HCT116 (cell line): ENCODE data around the gene YWHAE. TPM values are rescaled to one million over a fixed set of nuclear protein-coding genes. Genes with fewer than 3 reads are reported as not detected.

ENCODE experiments used
- ATAC-seq: fragments of 200-7000 bp; cut with Tn5 transposase; 2 replicates; pipeline ENCODE4 v1.9.1; 2020; ENCODE audit warnings: mild to moderate bottlenecking, moderate library complexity
- BruUV-seq: library from RNA; stranded (reverse); fragments of 400-500 nt; replicated peaks from 2 replicates; lab custom pipeline; 2021; lab: Mats Ljungman, UMichigan
- CTCF ChIA-PET: fragments of 300-600 bp; sonication (Branson Sonifier 250); formaldehyde crosslinking; loops from one replicate; lab custom pipeline; 2021; ENCODE audit warnings: antibody characterized with exemption; lab: Charles Lee
- POLR2A ChIA-PET: fragments of 300-600, 350-600 bp; sonication (Branson Sonifier 250); formaldehyde crosslinking; loops from one replicate; lab custom pipeline; 2021; ENCODE audit warnings: antibody characterized with exemption; lab: Charles Lee
- RAD21 ChIA-PET, 2 experiments: fragments of 300-600 bp; sonication (Branson Sonifier 250); formaldehyde crosslinking; loops; one replicate each; lab custom pipeline; 2023; ENCODE audit warnings: low total read pairs in 2 of 2; ENCODE audit not compliant: uncharacterized antibody in 2 of 2, unreplicated experiment in 2 of 2, low non-redundant PET in 1 of 2; lab: Charles Lee
- DNase-seq: peaks from one replicate; pipeline ENCODE4 v3.0.0-alpha.2; 2010; ENCODE audit warnings: low read depth, low spot score
- H2AFZ ChIP-seq: fragments of 200-600 bp; shearing (Covaris generic), sonication (generic); 2 replicates; pipeline ENCODE4 v1.6.1; 2017; ENCODE audit warnings: low read depth, mixed run types, mixed read lengths, antibody characterized with exemption, low read length; ENCODE audit not compliant: poor library complexity, severe bottlenecking
- H3K27ac ChIP-seq: 2 replicates; pipeline ENCODE4 v1.5.1; 2012; ENCODE audit warnings: low read depth, low read length
- H3K27me3 ChIP-seq: fragments of 200-600 bp; sonication (generic); 2 replicates; pipeline ENCODE4 v1.6.1; 2016; ENCODE audit warnings: mixed run types, low read length, mixed read lengths; ENCODE audit not compliant: insufficient read depth
- H3K36me3 ChIP-seq, 2 experiments: fragments of 200-500 bp in 1 of 2; fragments of 200-600 bp in 1 of 2; sonication (Bioruptor generic) in 1 of 2; sonication (generic) in 1 of 2; 2 replicates each; pipeline versions ENCODE4 v1.5.1 to v1.6.1; 2014 to 2016; ENCODE audit warnings: low read length in 2 of 2, inconsistent platforms in 1 of 2, mixed read lengths in 1 of 2, mixed run types in 1 of 2; ENCODE audit not compliant: insufficient read depth in 2 of 2, control insufficient read depth in 1 of 2
- H3K4me1 ChIP-seq, 2 experiments: fragments of 200-600 bp in 1 of 2; sonication (generic) in 1 of 2; 2 replicates each; pipeline versions ENCODE4 v1.5.1 to v1.6.1; 2012 to 2017; ENCODE audit warnings: low read length in 2 of 2, inconsistent platforms in 1 of 2, mild to moderate bottlenecking in 1 of 2, mixed read lengths in 1 of 2, mixed run types in 1 of 2, moderate library complexity in 1 of 2; ENCODE audit not compliant: insufficient read depth in 2 of 2, control insufficient read depth in 1 of 2
- H3K4me2 ChIP-seq: fragments of 200-600 bp; sonication (generic); 2 replicates; pipeline ENCODE4 v1.6.1; 2017; ENCODE audit warnings: mixed run types, low read length, mixed read lengths
- H3K4me3 ChIP-seq, 2 experiments: fragments of 200-600 bp in 1 of 2; sonication (generic) in 1 of 2; replicated peaks in 1 of 2; 2 replicates each; pipeline ENCODE4 v1.5.1; 2011 to 2016; ENCODE audit warnings: low read length in 2 of 2, control low read depth in 1 of 2, low read depth in 1 of 2, mild to moderate bottlenecking in 1 of 2, mixed read lengths in 1 of 2, mixed run types in 1 of 2
- H3K79me2 ChIP-seq: fragments of 200-600 bp; sonication (generic); 2 replicates; pipeline ENCODE4 v1.6.1; 2017; ENCODE audit warnings: mild to moderate bottlenecking, mixed run types, low read length, moderate library complexity, mixed read lengths; ENCODE audit not compliant: insufficient read depth
- H3K9ac ChIP-seq: fragments of 200-600 bp; sonication (generic); 2 replicates; pipeline ENCODE4 v1.6.1; 2016; ENCODE audit warnings: low read length, mixed read lengths
- H3K9me2 ChIP-seq: fragments of 200-600 bp; sonication (generic), shearing (Covaris generic); 2 replicates; pipeline ENCODE4 v1.6.1; 2017; ENCODE audit warnings: mixed run types, mild to moderate bottlenecking, moderate library complexity; ENCODE audit not compliant: insufficient read depth
- H3K9me3 ChIP-seq, 2 experiments: fragments of 200-500 bp in 1 of 2; fragments of 200-600 bp in 1 of 2; sonication (Bioruptor generic) in 1 of 2; sonication (generic) in 1 of 2; 2 replicates each; pipeline ENCODE4 v1.6.1; 2014 to 2017; ENCODE audit warnings: low read length in 2 of 2, mixed read lengths in 2 of 2, inconsistent platforms in 1 of 2, low read depth in 1 of 2, mild to moderate bottlenecking in 1 of 2, mixed run types in 1 of 2, moderate library complexity in 1 of 2; ENCODE audit not compliant: control insufficient read depth in 1 of 2, insufficient read depth in 1 of 2
- H4K20me1 ChIP-seq: fragments of 200-600 bp; sonication (generic), shearing (Covaris generic); 2 replicates; pipeline ENCODE4 v1.6.1; 2017; ENCODE audit warnings: mixed run types, mild to moderate bottlenecking, moderate library complexity; ENCODE audit not compliant: insufficient read depth
- ATF3 ChIP-seq: IDR thresholded peaks from 2 replicates; pipeline ENCODE4 v1.6.1; 2012
- CBX3 ChIP-seq: IDR thresholded peaks from 2 replicates; pipeline ENCODE4 v1.6.1; 2012; ENCODE audit warnings: low read depth
- CEBPB ChIP-seq: IDR thresholded peaks from 2 replicates; pipeline ENCODE4 v1.6.1; 2012; ENCODE audit warnings: low read depth
- CTCF ChIP-seq, 3 experiments: fragments of 200-600 bp in 1 of 3; sonication (generic) in 1 of 3; IDR thresholded peaks in 2 of 3; conservative IDR thresholded peaks in 1 of 3; 2 replicates each; pipeline ENCODE4 v1.5.1; 2012 to 2017; ENCODE audit warnings: low read depth in 2 of 3, low read length in 2 of 3, antibody characterized with exemption in 1 of 3, borderline replicate concordance in 1 of 3, control low read depth in 1 of 3, mild to moderate bottlenecking in 1 of 3, mixed read lengths in 1 of 3, mixed run types in 1 of 3, moderate library complexity in 1 of 3; ENCODE audit not compliant: insufficient read depth in 1 of 3
- ELF1 ChIP-seq: IDR thresholded peaks from 2 replicates; pipeline ENCODE4 v1.6.1; 2012; ENCODE audit warnings: low read depth, borderline replicate concordance
- EZH2 ChIP-seq: fragments of 200-600 bp; sonication (generic); IDR thresholded peaks from 2 replicates; pipeline ENCODE4 v1.6.1; 2017; ENCODE audit warnings: antibody characterized with exemption, mixed run types
- MAX ChIP-seq: IDR thresholded peaks from 2 replicates; pipeline ENCODE4 v1.6.1; 2012
- POLR2AphosphoS5 ChIP-seq: IDR thresholded peaks from 2 replicates; pipeline ENCODE4 v1.6.1; 2011; ENCODE audit warnings: mild to moderate bottlenecking, low read depth, low read length, moderate library complexity
- RAD21 ChIP-seq: IDR thresholded peaks from 2 replicates; pipeline ENCODE4 v1.6.1; 2012; ENCODE audit warnings: low read depth, mild to moderate bottlenecking
- SIN3A ChIP-seq: IDR thresholded peaks from 2 replicates; pipeline ENCODE4 v1.6.1; 2012; ENCODE audit warnings: low read depth
- SRF ChIP-seq: IDR thresholded peaks from 2 replicates; pipeline ENCODE4 v1.6.1; 2012; ENCODE audit warnings: low read depth
- TCF7L2 ChIP-seq: IDR thresholded peaks from 2 replicates; pipeline ENCODE4 v1.7.0; 2011; ENCODE audit warnings: borderline replicate concordance, inconsistent platforms; ENCODE audit not compliant: insufficient read depth, insufficient read length; ENCODE audit errors: extremely low read depth
- YY1 ChIP-seq: IDR thresholded peaks from 2 replicates; pipeline ENCODE4 v1.6.1; 2011; ENCODE audit warnings: low read length, low read depth, moderate library complexity, mild to moderate bottlenecking; ENCODE audit not compliant: insufficient replicate concordance; ENCODE audit errors: extremely low read depth
- ZBTB33 ChIP-seq: IDR thresholded peaks from 2 replicates; pipeline ENCODE4 v1.6.1; 2011; ENCODE audit warnings: mild to moderate bottlenecking, low read length, moderate library complexity; ENCODE audit not compliant: insufficient replicate concordance; ENCODE audit errors: extremely low read depth
- ZFX ChIP-seq: fragments of 450-650 bp; IDR thresholded peaks from 2 replicates; pipeline ENCODE4 v1.6.1; 2017
- ZNF274 ChIP-seq: fragments of 200-500 bp; sonication (Bioruptor generic); IDR thresholded peaks from 2 replicates; pipeline ENCODE4 v1.6.1; 2014; ENCODE audit warnings: mild to moderate bottlenecking, low read depth, low read length, inconsistent platforms
- intact Hi-C: fragments of 100-400 bp; cut with micrococcal nuclease; formaldehyde crosslinking; loops from 2 replicates; pipeline ENCODE4 v1.10.0; 2022
- total RNA-seq: library from RNA; stranded (reverse); gene quantifications from one replicate; pipeline ENCODE4 v1.2.1, GENCODE V29; 2021; ENCODE audit not compliant: unreplicated experiment

Gene YWHAE
- total RNA-seq, 1 experiment from 2014 or later: 735 TPM

GRCh38 chr17:1386265-1386664 is 13.8 kb downstream of the YWHAE start:
- Histone ChIP-seq H3K79me2 (peaks cover 99% of the 10 kb centered on the region), H3K9me2 (no peaks in the 10 kb centered on the region), H3K27me3 (no peaks in the 10 kb centered on the region), H4K20me1 (peaks cover 60% of the 10 kb centered on the region), H3K4me1 (peaks cover 36 to 76% of the 10 kb centered on the region in 2 experiments), H2AFZ (no peak overlapping the region), H3K27ac (no peak overlapping the region), H3K36me3 (no peaks in the 10 kb centered on the region), H3K4me3 (no peak overlapping the region), H3K9ac (no peak overlapping the region), H3K4me2 (no peak overlapping the region), H3K9me3 (no peaks in the 10 kb centered on the region)
- ChIA-PET CTCF (interaction anchor here (3.8 kb wide), 1 partner anchor 20 kb away, joined by 13 read pairs; no protein-coding TSS in a partner anchor), RAD21 (no interaction called here), POLR2A (interaction anchor here (1.0 kb wide), 1 partner anchor 11 kb away, joined by 3 read pairs; no protein-coding TSS in a partner anchor)
- BruUV-seq: no TSS peak
- no peak for DNase-seq
- TF ChIP-seq YY1 (no peak), CTCF (IDR thresholded peaks at IDR 0.05 in 2 of 3, conservative IDR thresholded peaks at IDR 0.05 in 1 of 3; ENCODE audit: borderline replicate concordance in 1 of 3, insufficient read depth in 1 of 3, low read depth in 2 of 3, low read length in 2 of 3) (no peak), ATF3 (no peak), ELF1 (no peak), CEBPB (no peak), SIN3A (no peak), TCF7L2 (no peak), ZNF274 (no peak), MAX (no peak), CBX3 (no peak), SRF (no peak), EZH2 (no peak), RAD21 (no peak), ZFX (no peak), POLR2AphosphoS5 (no peak), ZBTB33 (no peak)
- intact Hi-C loops: no loop called here
- ATAC-seq: no peak
